HG03039 (cell line): ENCODE measurements around the gene TNFAIP2.
"Not testable (repeated sequence)": the region's sequence is repeated elsewhere in the genome, so short reads cannot be mapped to it uniquely, and the experiment has no call there.

Experiments
- ATAC-seq: cut with Tn5 transposase; IDR thresholded peaks from one replicate; pipeline ENCODE4 v1.9.1; 2021; ENCODE audit warnings: mild to moderate bottlenecking, moderate library complexity; ENCODE audit not compliant: unreplicated experiment

TNFAIP2 gene

GRCh38 chr14:103149351-103150237 is 26.3 kb downstream of the TNFAIP2 start:
- no peak for ATAC-seq

- ATAC-seq, result no peak
Observed at GRCh38 chr14:103151270-103151945, 28.1 kb downstream of the TNFAIP2 start.

- ATAC-seq, result no peak
Observed at GRCh38 chr14:103155010-103155409, 31.7 kb downstream of the TNFAIP2 start.

GRCh38 chr14:103155416-103155815 is 32.2 kb downstream of the TNFAIP2 start:
- not testable (repeated sequence) for ATAC-seq

GRCh38 chr14:103155826-103156394 is 32.6 kb downstream of the TNFAIP2 start:
- ATAC-seq, result no peak

GRCh38 chr14:103156651-103157378 is 33.6 kb downstream of the TNFAIP2 start:
- no peak for ATAC-seq

GRCh38 chr14:103157969-103158368 is 34.7 kb downstream of the TNFAIP2 start:
- ATAC-seq, result no peak

GRCh38 chr14:103158688-103159087 is 35.4 kb downstream of the TNFAIP2 start:
- ATAC-seq, result no peak

GRCh38 chr14:103160321-103161053 is 37.2 kb downstream of the TNFAIP2 start:
- ATAC-seq, result no peak

GRCh38 chr14:103161054-103161397 is 37.8 kb downstream of the TNFAIP2 start:
- ATAC-seq, result no peak

- no peak for ATAC-seq
Observed at GRCh38 chr14:103163199-103163598, 39.9 kb downstream of the TNFAIP2 start.

GRCh38 chr14:103164006-103164405 is 40.7 kb downstream of the TNFAIP2 start:
- no peak for ATAC-seq

- no peak for ATAC-seq
Observed at GRCh38 chr14:103164779-103165178, 41.5 kb downstream of the TNFAIP2 start.

- ATAC-seq, result no peak
Observed at GRCh38 chr14:103165323-103165722, 42.1 kb downstream of the TNFAIP2 start.

- no peak for ATAC-seq
Observed at GRCh38 chr14:103169954-103170353, 46.7 kb downstream of the TNFAIP2 start.

GRCh38 chr14:103171206-103171605 is 47.9 kb downstream of the TNFAIP2 start:
- not testable (repeated sequence) for ATAC-seq

- no peak for ATAC-seq
Observed at GRCh38 chr14:103172921-103173320, 49.7 kb downstream of the TNFAIP2 start.

- ATAC-seq, result not testable (repeated sequence)
Observed at GRCh38 chr14:103173887-103174286, 50.6 kb downstream of the TNFAIP2 start.

GRCh38 chr14:103176176-103176575 is 52.9 kb downstream of the TNFAIP2 start:
- ATAC-seq, result not testable (repeated sequence)

- ATAC-seq, result no peak
Observed at GRCh38 chr14:103177376-103177775, 54.1 kb downstream of the TNFAIP2 start.
